VCaP (cell line): ENCODE data around the gene KCNMA1.

ENCODE experiments used
- H3K27ac ChIP-seq: fragments of 450-650 bp; 2 replicates; pipeline ENCODE4 v1.5.1; 2017
- CTCF ChIP-seq: fragments of 450-650 bp; conservative IDR thresholded peaks from 2 replicates; pipeline ENCODE4 v1.5.1; 2017; ENCODE audit warnings: mild to moderate bottlenecking, moderate library complexity

The KCNMA1 gene

GRCh38 chr10:77290528-77291155 is 347.0 kb downstream of the KCNMA1 start:
- no peak for TF ChIP-seq CTCF
- no peak overlapping the region; the same call in 1 of the 2 replicates for H3K27ac ChIP-seq

- peak overlapping the region; percentile 86 for H3K27ac ChIP-seq
These were observed 347.8 kb downstream of the KCNMA1 start for GRCh38 chr10:77289790-77290189.

GRCh38 chr10:77289027-77289501 is 348.5 kb downstream of the KCNMA1 start:
- TF ChIP-seq CTCF = no peak
- peak overlapping the region; percentile 86 for H3K27ac ChIP-seq

More at GRCh38 chr10:77289790-77290189, 347.8 kb downstream of the KCNMA1 start:
- TF ChIP-seq CTCF = no peak

- no peak for TF ChIP-seq CTCF
- peak overlapping the region; percentile 86 for H3K27ac ChIP-seq
These were observed 349.9 kb downstream of the KCNMA1 start for GRCh38 chr10:77287647-77288120.

- peak overlapping the region; percentile 86 for H3K27ac ChIP-seq
- TF ChIP-seq CTCF = no peak
These were observed 350.8 kb downstream of the KCNMA1 start for GRCh38 chr10:77286531-77287508.

GRCh38 chr10:77285529-77286182 is 352.0 kb downstream of the KCNMA1 start:
- peak overlapping the region; percentile 86 for H3K27ac ChIP-seq
- TF ChIP-seq CTCF = no peak
